Neural cell (in vitro differentiated cells): Measurements from ENCODE around the gene RAPGEF2. TPM values are rescaled to one million over a fixed set of nuclear protein-coding genes. Genes with fewer than 3 reads are reported as not detected.

Source experiments
- H2AFZ ChIP-seq: fragments of 200-600, 300-800 bp; sonication (generic), shearing (Covaris generic); 2 replicates; pipeline ENCODE4 v1.6.0; 2014; ENCODE audit warnings: low read depth, mild to moderate bottlenecking, antibody characterized with exemption, low read length, moderate library complexity
- H3F3A ChIP-seq: fragments of 200-600 bp; shearing (Covaris generic); 2 replicates; pipeline ENCODE4 v1.6.1; 2016; ENCODE audit warnings: mild to moderate bottlenecking, moderate library complexity, mixed read lengths, antibody characterized with exemption, low read length; ENCODE audit not compliant: insufficient read depth, poor library complexity, severe bottlenecking
- H3K27ac ChIP-seq: fragments of 200-600, 300-800 bp; sonication (generic), shearing (Covaris generic); 2 replicates; pipeline ENCODE4 v1.5.1; 2014; ENCODE audit warnings: mild to moderate bottlenecking, low read length, moderate library complexity
- H3K27me3 ChIP-seq: fragments of 300-800, 200-600 bp; sonication (generic), shearing (Covaris generic); 2 replicates; pipeline ENCODE4 v1.6.0; 2014; ENCODE audit warnings: mild to moderate bottlenecking, low read depth, low read length, moderate library complexity; ENCODE audit not compliant: insufficient read depth
- H3K36me3 ChIP-seq: fragments of 300-800, 200-600 bp; sonication (generic), shearing (Covaris generic); 2 replicates; pipeline ENCODE4 v1.5.1; 2014; ENCODE audit warnings: mild to moderate bottlenecking, antibody characterized with exemption, low read length, moderate library complexity; ENCODE audit not compliant: insufficient read depth
- H3K4me2 ChIP-seq: fragments of 300-800, 200-600 bp; sonication (generic), shearing (Covaris generic); 2 replicates; pipeline ENCODE4 v1.6.0; 2014; ENCODE audit warnings: mild to moderate bottlenecking, low read length
- H3K4me3 ChIP-seq: fragments of 300-800, 200-600 bp; sonication (generic), shearing (Covaris generic); 2 replicates; pipeline ENCODE4 v1.5.1; 2014; ENCODE audit warnings: mild to moderate bottlenecking, low read length, moderate library complexity
- H3K79me2 ChIP-seq: fragments of 200-600 bp; shearing (Covaris generic); replicated peaks from 2 replicates; pipeline ENCODE4 v1.6.0; 2014; ENCODE audit warnings: mild to moderate bottlenecking, low read length, moderate library complexity; ENCODE audit not compliant: insufficient read depth
- H3K9ac ChIP-seq: fragments of 300-800, 200-600 bp; sonication (generic), shearing (Covaris generic); 2 replicates; pipeline ENCODE4 v1.6.1; 2016; ENCODE audit warnings: mild to moderate bottlenecking, low read length, mixed read lengths
- H3K9me2 ChIP-seq: fragments of 200-600 bp; shearing (Covaris generic); 2 replicates; pipeline ENCODE4 v1.6.1; 2016; ENCODE audit warnings: mild to moderate bottlenecking, low read length, mixed read lengths; ENCODE audit not compliant: insufficient read depth
- H3K9me3 ChIP-seq: fragments of 200-600, 300-800 bp; sonication (generic), shearing (Covaris generic); 2 replicates; pipeline ENCODE4 v1.6.1; 2016; ENCODE audit warnings: mild to moderate bottlenecking, mixed run types, low read length, moderate library complexity, mixed read lengths
- H4K20me1 ChIP-seq: fragments of 200-600 bp; shearing (Covaris generic); 2 replicates; pipeline ENCODE4 v1.6.1; 2016; ENCODE audit warnings: mild to moderate bottlenecking, mixed run types; ENCODE audit not compliant: insufficient read depth
- EP300 ChIP-seq: fragments of 450-650 bp; conservative IDR thresholded peaks from 2 replicates; pipeline ENCODE4 v1.6.1; 2014; ENCODE audit warnings: antibody characterized with exemption, mild to moderate bottlenecking, moderate library complexity; ENCODE audit not compliant: poor library complexity, severe bottlenecking
- EZH2 ChIP-seq: fragments of 200-600, 300-800 bp; shearing (Covaris generic), sonication (generic); IDR thresholded peaks from 2 replicates; pipeline ENCODE4 v1.6.1; 2014; ENCODE audit warnings: antibody characterized with exemption, low read length, borderline replicate concordance, mild to moderate bottlenecking; ENCODE audit not compliant: insufficient read depth, poor library complexity, severe bottlenecking
- MXI1 ChIP-seq: fragments of 450-650 bp; conservative IDR thresholded peaks from 2 replicates; pipeline ENCODE4 v1.6.1; 2014; ENCODE audit warnings: antibody characterized with exemption, mild to moderate bottlenecking; ENCODE audit not compliant: poor library complexity, severe bottlenecking
- RAD21 ChIP-seq: fragments of 450-650 bp; conservative IDR thresholded peaks from 2 replicates; pipeline ENCODE4 v1.6.1; 2014; ENCODE audit warnings: antibody characterized with exemption, mild to moderate bottlenecking, moderate library complexity
- SMC3 ChIP-seq: fragments of 450-650 bp; conservative IDR thresholded peaks from 2 replicates; pipeline ENCODE4 v1.6.1; 2014; ENCODE audit warnings: antibody characterized with exemption, mild to moderate bottlenecking, moderate library complexity; ENCODE audit not compliant: poor library complexity
- TAF1 ChIP-seq: IDR thresholded peaks from 2 replicates; pipeline ENCODE4 v1.6.1; 2012; ENCODE audit warnings: low read depth
- polyA plus RNA-seq: library from polyadenylated mRNA; depleted of rRNA; stranded (reverse); fragments of >200 nt; gene quantifications from 2 replicates; pipeline ENCODE4 v1.2.3, GENCODE V29; 2014
- TF ChIP-seq, protein P1 (sequence below): fragments of 450-650 bp; IDR thresholded peaks from 2 replicates; pipeline ENCODE4 v1.5.1; 2014; ENCODE audit warnings: antibody characterized with exemption, mild to moderate bottlenecking, moderate library complexity; ENCODE audit not compliant: poor library complexity, severe bottlenecking
- TF ChIP-seq, protein P2 (sequence below): IDR thresholded peaks from 2 replicates; pipeline ENCODE4 v1.6.1; 2012; ENCODE audit warnings: borderline replicate concordance

RAPGEF2 gene
- polyA plus RNA-seq, 1 donor from 2014 or later = 134 TPM

DNA sequence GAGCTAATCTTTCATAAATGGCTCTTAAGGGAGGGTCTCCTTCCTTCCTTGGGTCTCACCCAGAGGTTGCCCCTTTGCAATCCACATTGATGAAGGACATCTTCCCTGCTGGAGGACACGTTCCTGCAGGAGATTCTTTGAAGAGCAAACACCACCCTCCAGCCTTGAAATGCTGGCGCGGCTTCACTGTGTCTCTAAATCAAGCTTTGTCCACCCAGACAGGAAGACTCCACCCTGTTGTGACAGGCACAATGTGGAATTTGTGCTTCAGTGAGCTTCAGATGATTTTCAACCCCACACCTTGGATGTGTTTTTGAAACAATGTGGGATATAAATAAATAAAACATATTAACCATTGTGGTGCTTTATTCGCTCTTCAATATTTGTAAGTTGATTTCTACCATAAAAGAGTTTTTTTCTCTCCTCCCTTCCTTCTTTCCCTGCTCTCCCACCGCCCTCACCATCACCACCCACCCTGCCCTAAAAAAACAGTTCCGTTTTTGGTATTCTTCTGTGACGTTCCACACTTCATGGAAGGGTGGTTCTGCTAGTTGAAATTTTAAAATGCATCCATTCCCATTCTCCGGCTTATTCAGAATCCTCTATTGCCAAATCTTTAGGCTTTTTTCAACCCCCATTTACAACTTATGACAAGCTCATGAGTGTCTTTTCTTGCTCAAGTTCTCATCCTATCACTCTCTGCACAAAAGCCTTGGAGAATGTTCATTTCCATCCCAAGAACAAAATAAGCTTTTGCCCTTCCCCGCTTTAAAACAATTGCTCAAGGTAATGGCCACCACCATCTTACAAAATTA, 264.3 kb downstream of the RAPGEF2 start:
- no peak overlapping the region for H2AFZ ChIP-seq
- peaks cover 4% of the 10 kb centered on the region for H3K9me3 ChIP-seq
- no peak for TF ChIP-seq MXI1
- no peak for TF ChIP-seq RAD21
- TF ChIP-seq, protein P1, sequence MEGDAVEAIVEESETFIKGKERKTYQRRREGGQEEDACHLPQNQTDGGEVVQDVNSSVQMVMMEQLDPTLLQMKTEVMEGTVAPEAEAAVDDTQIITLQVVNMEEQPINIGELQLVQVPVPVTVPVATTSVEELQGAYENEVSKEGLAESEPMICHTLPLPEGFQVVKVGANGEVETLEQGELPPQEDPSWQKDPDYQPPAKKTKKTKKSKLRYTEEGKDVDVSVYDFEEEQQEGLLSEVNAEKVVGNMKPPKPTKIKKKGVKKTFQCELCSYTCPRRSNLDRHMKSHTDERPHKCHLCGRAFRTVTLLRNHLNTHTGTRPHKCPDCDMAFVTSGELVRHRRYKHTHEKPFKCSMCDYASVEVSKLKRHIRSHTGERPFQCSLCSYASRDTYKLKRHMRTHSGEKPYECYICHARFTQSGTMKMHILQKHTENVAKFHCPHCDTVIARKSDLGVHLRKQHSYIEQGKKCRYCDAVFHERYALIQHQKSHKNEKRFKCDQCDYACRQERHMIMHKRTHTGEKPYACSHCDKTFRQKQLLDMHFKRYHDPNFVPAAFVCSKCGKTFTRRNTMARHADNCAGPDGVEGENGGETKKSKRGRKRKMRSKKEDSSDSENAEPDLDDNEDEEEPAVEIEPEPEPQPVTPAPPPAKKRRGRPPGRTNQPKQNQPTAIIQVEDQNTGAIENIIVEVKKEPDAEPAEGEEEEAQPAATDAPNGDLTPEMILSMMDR = no peak
- TF ChIP-seq SMC3 = no peak
- no peaks in the 10 kb centered on the region for H4K20me1 ChIP-seq
- H3K36me3 ChIP-seq = peaks cover 11% of the 10 kb centered on the region
- no peak overlapping the region for H3K9ac ChIP-seq
- H3K4me3 ChIP-seq = no peak overlapping the region
- H3K27me3 ChIP-seq = no peaks in the 10 kb centered on the region
- H3K79me2 ChIP-seq = no peaks in the 10 kb centered on the region
- H3K9me2 ChIP-seq = no peaks in the 10 kb centered on the region
- H3K27ac ChIP-seq = no peak overlapping the region
- no peak overlapping the region for H3K4me2 ChIP-seq
- no peaks in the 10 kb centered on the region for H3F3A ChIP-seq

DNA sequence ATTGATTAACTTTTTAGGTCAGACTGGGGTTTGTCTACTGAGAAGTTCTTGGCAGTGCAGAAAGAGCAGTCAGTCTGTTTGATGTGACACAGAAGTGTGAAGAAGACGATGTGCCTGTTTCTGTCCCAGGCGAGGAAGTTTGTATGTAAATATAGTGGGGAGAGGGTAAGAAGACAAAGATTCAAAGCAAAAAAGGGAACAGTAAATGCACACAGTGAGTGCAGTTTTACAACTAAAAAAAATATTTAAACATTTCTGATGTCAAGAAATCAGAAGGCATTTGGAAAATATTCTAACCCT, 264.9 kb downstream of the RAPGEF2 start:
- Histone ChIP-seq H3K9ac (no peak overlapping the region), H4K20me1 (no peaks in the 10 kb centered on the region), H3K27ac (no peak overlapping the region), H3K36me3 (peaks cover 11% of the 10 kb centered on the region), H3K79me2 (no peaks in the 10 kb centered on the region), H3K27me3 (no peaks in the 10 kb centered on the region), H3K4me2 (no peak overlapping the region), H3K4me3 (no peak overlapping the region), H3K9me2 (no peaks in the 10 kb centered on the region), H3K9me3 (peaks cover 4% of the 10 kb centered on the region), H3F3A (no peaks in the 10 kb centered on the region), H2AFZ (no peak overlapping the region)
- TF ChIP-seq RAD21 (no peak), EP300 (no peak), TAF1 (no peak), MXI1 (no peak), EZH2 (no peak)
- TF ChIP-seq, protein P2, sequence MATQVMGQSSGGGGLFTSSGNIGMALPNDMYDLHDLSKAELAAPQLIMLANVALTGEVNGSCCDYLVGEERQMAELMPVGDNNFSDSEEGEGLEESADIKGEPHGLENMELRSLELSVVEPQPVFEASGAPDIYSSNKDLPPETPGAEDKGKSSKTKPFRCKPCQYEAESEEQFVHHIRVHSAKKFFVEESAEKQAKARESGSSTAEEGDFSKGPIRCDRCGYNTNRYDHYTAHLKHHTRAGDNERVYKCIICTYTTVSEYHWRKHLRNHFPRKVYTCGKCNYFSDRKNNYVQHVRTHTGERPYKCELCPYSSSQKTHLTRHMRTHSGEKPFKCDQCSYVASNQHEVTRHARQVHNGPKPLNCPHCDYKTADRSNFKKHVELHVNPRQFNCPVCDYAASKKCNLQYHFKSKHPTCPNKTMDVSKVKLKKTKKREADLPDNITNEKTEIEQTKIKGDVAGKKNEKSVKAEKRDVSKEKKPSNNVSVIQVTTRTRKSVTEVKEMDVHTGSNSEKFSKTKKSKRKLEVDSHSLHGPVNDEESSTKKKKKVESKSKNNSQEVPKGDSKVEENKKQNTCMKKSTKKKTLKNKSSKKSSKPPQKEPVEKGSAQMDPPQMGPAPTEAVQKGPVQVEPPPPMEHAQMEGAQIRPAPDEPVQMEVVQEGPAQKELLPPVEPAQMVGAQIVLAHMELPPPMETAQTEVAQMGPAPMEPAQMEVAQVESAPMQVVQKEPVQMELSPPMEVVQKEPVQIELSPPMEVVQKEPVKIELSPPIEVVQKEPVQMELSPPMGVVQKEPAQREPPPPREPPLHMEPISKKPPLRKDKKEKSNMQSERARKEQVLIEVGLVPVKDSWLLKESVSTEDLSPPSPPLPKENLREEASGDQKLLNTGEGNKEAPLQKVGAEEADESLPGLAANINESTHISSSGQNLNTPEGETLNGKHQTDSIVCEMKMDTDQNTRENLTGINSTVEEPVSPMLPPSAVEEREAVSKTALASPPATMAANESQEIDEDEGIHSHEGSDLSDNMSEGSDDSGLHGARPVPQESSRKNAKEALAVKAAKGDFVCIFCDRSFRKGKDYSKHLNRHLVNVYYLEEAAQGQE = no peak
- TF ChIP-seq, protein P1 = no peak
